RWPE1 (cell line): Measurements from ENCODE around the gene PTDSS2.

Experiments
- CTCF ChIA-PET: fragments of 350-600 bp; sonication (Branson Sonifier 250); formaldehyde crosslinking; extraction: SDS; loops from one replicate; lab custom pipeline; 2021; lab: Yijun Ruan, JAX
- POLR2A ChIA-PET: fragments of 400-600 bp; formaldehyde crosslinking; extraction: SDS; loops from one replicate; lab custom pipeline; 2020; ENCODE audit warnings: antibody characterized with exemption; ENCODE audit not compliant: low non-redundant PET; lab: Yijun Ruan, JAX
- DNase-seq: peaks from one replicate; pipeline ENCODE4 v3.0.0; 2012; ENCODE audit warnings: low spot score
- H3K27ac ChIP-seq: fragments of 450-650 bp; 2 replicates; pipeline ENCODE4 v1.5.1; 2017
- TF ChIP-seq, protein P1 (sequence below): fragments of 450-650 bp; conservative IDR thresholded peaks from 2 replicates; pipeline ENCODE4 v1.5.1; 2017; ENCODE audit warnings: low read depth, mild to moderate bottlenecking

PTDSS2 gene

DNA sequence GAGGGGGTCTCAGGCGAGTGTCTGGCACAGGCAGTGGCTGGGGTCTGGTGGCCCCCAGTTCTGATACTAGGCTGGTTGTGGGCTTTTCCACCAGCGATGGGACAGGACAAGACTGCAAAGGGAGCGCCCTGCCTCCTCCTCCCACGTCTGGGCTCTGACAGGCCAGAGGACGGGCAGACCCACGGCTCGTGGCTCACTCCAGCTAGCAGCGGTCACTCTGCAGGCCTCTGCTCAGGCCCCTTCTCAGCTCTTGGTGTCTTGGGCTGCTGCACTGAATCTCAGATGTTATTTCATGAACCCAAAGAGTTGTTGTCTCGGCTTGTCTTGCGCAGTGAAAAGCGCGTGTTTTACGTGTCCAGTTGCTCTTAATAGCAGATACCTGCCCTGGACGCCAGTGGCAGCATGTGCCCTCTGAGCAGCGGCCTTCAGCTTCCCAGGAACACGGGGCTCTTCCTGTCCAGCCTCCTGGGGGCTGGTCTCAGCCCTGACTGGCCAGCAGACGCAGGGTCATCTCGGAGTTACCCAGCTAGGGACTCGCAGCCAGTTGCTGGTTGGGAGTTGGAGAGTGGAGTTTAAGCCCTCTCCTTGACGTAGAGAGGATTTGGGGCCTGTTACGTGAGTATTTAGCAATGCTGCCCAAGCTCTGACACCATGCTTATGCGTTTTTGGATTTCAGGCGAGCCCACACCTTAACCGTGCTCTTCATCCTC is 9.6 kb downstream of the PTDSS2 start:
- ChIA-PET POLR2A (interaction anchor here (1.2 kb wide), 1 partner anchor 45 kb away, joined by 3 read pairs; no protein-coding TSS in a partner anchor), CTCF (interaction anchor here (1.2 kb wide), 1 partner anchor 20 kb away, joined by 4 read pairs; no protein-coding TSS in a partner anchor)
- TF ChIP-seq, protein P1, sequence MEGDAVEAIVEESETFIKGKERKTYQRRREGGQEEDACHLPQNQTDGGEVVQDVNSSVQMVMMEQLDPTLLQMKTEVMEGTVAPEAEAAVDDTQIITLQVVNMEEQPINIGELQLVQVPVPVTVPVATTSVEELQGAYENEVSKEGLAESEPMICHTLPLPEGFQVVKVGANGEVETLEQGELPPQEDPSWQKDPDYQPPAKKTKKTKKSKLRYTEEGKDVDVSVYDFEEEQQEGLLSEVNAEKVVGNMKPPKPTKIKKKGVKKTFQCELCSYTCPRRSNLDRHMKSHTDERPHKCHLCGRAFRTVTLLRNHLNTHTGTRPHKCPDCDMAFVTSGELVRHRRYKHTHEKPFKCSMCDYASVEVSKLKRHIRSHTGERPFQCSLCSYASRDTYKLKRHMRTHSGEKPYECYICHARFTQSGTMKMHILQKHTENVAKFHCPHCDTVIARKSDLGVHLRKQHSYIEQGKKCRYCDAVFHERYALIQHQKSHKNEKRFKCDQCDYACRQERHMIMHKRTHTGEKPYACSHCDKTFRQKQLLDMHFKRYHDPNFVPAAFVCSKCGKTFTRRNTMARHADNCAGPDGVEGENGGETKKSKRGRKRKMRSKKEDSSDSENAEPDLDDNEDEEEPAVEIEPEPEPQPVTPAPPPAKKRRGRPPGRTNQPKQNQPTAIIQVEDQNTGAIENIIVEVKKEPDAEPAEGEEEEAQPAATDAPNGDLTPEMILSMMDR: no peak
- no peak for DNase-seq
- peak overlapping the region; percentile 32 for H3K27ac ChIP-seq

- CTCF ChIA-PET: interaction anchor here (1.0 to 1.2 kb wide), 2 partner anchors 20 to 58 kb away, joined by 3 to 4 read pairs; no protein-coding TSS in a partner anchor
- DNase-seq: peak; percentile 68
- H3K27ac ChIP-seq: peak overlapping the region; percentile 32
- TF ChIP-seq, protein P1: no peak
- POLR2A ChIA-PET: interaction anchor here (0.7 to 1.2 kb wide), 3 partner anchors 9 to 44 kb away, joined by 3 to 6 read pairs (median 3); no protein-coding TSS in a partner anchor
Measured at GRCh38 chr11:460331-461199, 10.5 kb downstream of the PTDSS2 start.

DNA sequence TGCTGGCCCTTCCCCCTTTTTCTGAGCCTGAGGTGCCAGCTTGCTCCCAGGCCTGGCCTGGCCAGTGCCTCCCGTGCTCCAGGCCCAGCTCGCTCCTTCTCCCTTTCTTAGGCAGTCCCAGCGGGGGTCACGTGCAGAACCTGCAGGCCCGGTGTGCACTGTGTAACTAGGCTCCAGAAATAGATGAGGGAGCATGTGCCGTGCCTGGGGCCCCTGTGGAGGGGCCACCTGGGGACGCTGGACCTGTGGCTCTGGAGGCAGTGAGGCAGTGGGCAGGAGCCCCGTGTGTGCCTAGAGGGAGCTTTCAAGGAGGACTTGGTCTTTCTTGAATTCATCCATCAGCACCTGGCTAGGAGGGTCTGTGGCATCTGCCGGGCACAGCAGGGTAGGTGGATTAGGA is 11.5 kb downstream of the PTDSS2 start:
- TF ChIP-seq, protein P1: no peak
- POLR2A ChIA-PET: interaction anchor here (1.1 kb wide), 1 partner anchor 10 kb away, joined by 6 read pairs; no protein-coding TSS in a partner anchor
- peak overlapping the region; percentile 32 for H3K27ac ChIP-seq
- CTCF ChIA-PET: interaction anchor here (1.0 kb wide), 1 partner anchor 56 kb away, joined by 3 read pairs; no protein-coding TSS in a partner anchor
- DNase-seq: no peak

GRCh38 chr11:462107-462890 is 12.2 kb downstream of the PTDSS2 start:
- ChIA-PET POLR2A (interaction anchor here (0.6 kb wide), 1 partner anchor 11 kb away, joined by 3 read pairs; no protein-coding TSS in a partner anchor), CTCF (no interaction called here)
- DNase-seq: no peak
- TF ChIP-seq, protein P1: no peak
- peak overlapping the region; percentile 32; the same call in 1 of the 2 replicates for H3K27ac ChIP-seq

- ChIA-PET POLR2A (no interaction called here), CTCF (no interaction called here)
- peak overlapping the region; percentile 10; the same call in 1 of the 2 replicates for H3K27ac ChIP-seq
- no peak for DNase-seq
- TF ChIP-seq, protein P1: no peak
Measured at GRCh38 chr11:464316-464715, 14.2 kb downstream of the PTDSS2 start.
